Measurements from ENCODE around the gene HPN.
"Not testable (repeated sequence)": the region's sequence is repeated elsewhere in the genome, so short reads cannot be mapped to it uniquely, and the experiment has no call there.

Gene HPN

GRCh38 chr19:35028600-35028885 lies 13.0 kb upstream of the HPN start:
- DNase-seq = not testable (repeated sequence)

- not testable (repeated sequence) for DNase-seq
These were observed 12.2 kb upstream of the HPN start for GRCh38 chr19:35029275-35029736.

- no peak for DNase-seq
These were observed 11.7 kb upstream of the HPN start for GRCh38 chr19:35029737-35030256.

- no peak for DNase-seq
These were observed 11.1 kb upstream of the HPN start, which contains the start of gene SCN1B for GRCh38 chr19:35030257-35031071. Gene SCN1B (plus strand): TSS chr19:35030470. CDS start chr19:35030821, 351 bp downstream.

- no peak for DNase-seq
These were observed 10.2 kb upstream of the HPN start for GRCh38 chr19:35031072-35031881.

GRCh38 chr19:35032356-35032865 lies 9.1 kb upstream of the HPN start:
- DNase-seq = no peak

GRCh38 chr19:35033067-35034004 lies 8.2 kb upstream of the HPN start:
- DNase-seq = no peak

GRCh38 chr19:35034005-35034502 lies 7.5 kb upstream of the HPN start:
- DNase-seq = no peak

GRCh38 chr19:35034588-35035382 lies 6.7 kb upstream of the HPN start:
- no peak for DNase-seq

- peak; percentile 91 for DNase-seq
These were observed 3.6 kb upstream of the HPN start for GRCh38 chr19:35037716-35038622.

GRCh38 chr19:35038623-35039512 lies 2.7 kb upstream of the HPN start:
- DNase-seq = peak; percentile 90

- DNase-seq = no peak
These were observed 1.4 kb upstream of the HPN start for GRCh38 chr19:35039881-35040825.

- no peak for DNase-seq
These were observed 534 bp upstream of the HPN start for GRCh38 chr19:35040826-35041547.

GRCh38 chr19:35042056-35042730 lies 672 bp downstream of the HPN start:
- no peak for DNase-seq

- no peak for DNase-seq
These were observed 1.6 kb downstream of the HPN start for GRCh38 chr19:35042954-35043604.

- no peak for DNase-seq
These were observed 2.4 kb downstream of the HPN start for GRCh38 chr19:35043906-35044305.

All from NCI-H1694 (cell line).